Activated CD4-positive, alpha-beta T cell treated with anti-CD3 and anti-CD28 coated beads for 48 hours (primary cell): ENCODE data around the gene NUBP2.

Experiments used
- DNase-seq: peaks from one replicate; pipeline ENCODE4 v3.0.0-alpha.2; 2020

Gene NUBP2

GRCh38 chr16:1772908-1773702 is 9.7 kb upstream of the NUBP2 start, which contains the start of gene MRPS34:
Gene MRPS34 (minus strand): TSS chr16:1773134. CDS start chr16:1773119, 15 bp downstream.
- DNase-seq, result peak; percentile 87

- peak; percentile 34 for DNase-seq
These were observed 8.9 kb upstream of the NUBP2 start for GRCh38 chr16:1773703-1774447.

GRCh38 chr16:1774448-1774780 is 8.3 kb upstream of the NUBP2 start:
- no peak for DNase-seq

- no peak for DNase-seq
These were observed 7.5 kb upstream of the NUBP2 start for GRCh38 chr16:1775006-1775845.

GRCh38 chr16:1775846-1776671 is 6.7 kb upstream of the NUBP2 start:
- DNase-seq, result no peak

- no peak for DNase-seq
These were observed 6.1 kb upstream of the NUBP2 start for GRCh38 chr16:1776672-1776955.

GRCh38 chr16:1776991-1777374 is 5.8 kb upstream of the NUBP2 start:
- DNase-seq, result no peak

- no peak for DNase-seq
These were observed 5.2 kb upstream of the NUBP2 start for GRCh38 chr16:1777375-1778199.

- no peak for DNase-seq
These were observed 4.3 kb upstream of the NUBP2 start for GRCh38 chr16:1778200-1779179.

GRCh38 chr16:1779234-1779701 is 3.5 kb upstream of the NUBP2 start:
- DNase-seq, result no peak

GRCh38 chr16:1779741-1780676 is 2.8 kb upstream of the NUBP2 start:
- DNase-seq, result no peak

- DNase-seq, result no peak
These were observed 2.1 kb upstream of the NUBP2 start for GRCh38 chr16:1780677-1781072.

- DNase-seq, result no peak
These were observed 1.5 kb upstream of the NUBP2 start for GRCh38 chr16:1781254-1781653.

GRCh38 chr16:1781758-1782407 is 877 bp upstream of the NUBP2 start:
- peak; percentile 51 for DNase-seq

- no peak for DNase-seq
These were observed 2.5 kb downstream of the NUBP2 start for GRCh38 chr16:1784977-1785845.

GRCh38 chr16:1785846-1786170 is 3.0 kb downstream of the NUBP2 start:
- no peak for DNase-seq

GRCh38 chr16:1786242-1787055 is 3.7 kb downstream of the NUBP2 start:
- no peak for DNase-seq
